ENCODE results near the gene ANKAR. TPM values are rescaled to one million over a fixed set of nuclear protein-coding genes. Genes with fewer than 3 reads are reported as not detected.

Gene ANKAR
- total RNA-seq, 1 experiment from 2014 or later: 0.84 TPM

- BruUV-seq (replicated peaks): no TSS peak
- no peak overlapping the region for H3K4me2 ChIP-seq (ENCODE audit: low read length)
- H3K9me3 ChIP-seq (ENCODE audit: control insufficient read depth in 1 of 2, insufficient read depth in 1 of 2, low read depth in 1 of 2, low read length in 2 of 2): no peaks in the 10 kb centered on the region
- TF ChIP-seq MAX (IDR thresholded peaks at IDR 0.05) (no peak), FOSL1 (IDR thresholded peaks at IDR 0.05; ENCODE audit: low read depth) (no peak), CTCF (IDR thresholded peaks at IDR 0.05 in 2 of 3, conservative IDR thresholded peaks at IDR 0.05 in 1 of 3; ENCODE audit: borderline replicate concordance in 1 of 3, insufficient read depth in 1 of 3, low read depth in 2 of 3, low read length in 2 of 3) (no peak), EZH2phosphoT487 (IDR thresholded peaks at IDR 0.05; ENCODE audit: borderline replicate concordance) (no peak), POLR2AphosphoS5 (IDR thresholded peaks at IDR 0.05; ENCODE audit: low read depth, low read length) (no peak), ELF1 (IDR thresholded peaks at IDR 0.05; ENCODE audit: borderline replicate concordance, low read depth) (no peak), EZH2 (IDR thresholded peaks at IDR 0.05) (no peak), SIN3A (IDR thresholded peaks at IDR 0.05; ENCODE audit: low read depth) (no peak), CEBPB (IDR thresholded peaks at IDR 0.05; ENCODE audit: low read depth) (no peak), ZNF274 (IDR thresholded peaks at IDR 0.05; ENCODE audit: low read depth, low read length) (no peak), POLR2A (IDR thresholded peaks at IDR 0.05; ENCODE audit: borderline replicate concordance, extremely low read depth, insufficient read depth, insufficient read length) (no peak), ZBTB33 (IDR thresholded peaks at IDR 0.05; ENCODE audit: extremely low read depth, insufficient replicate concordance, low read length) (no peak), JUND (IDR thresholded peaks at IDR 0.05) (no peak), ZFX (IDR thresholded peaks at IDR 0.05) (no peak), TCF7L2 (IDR thresholded peaks at IDR 0.05; ENCODE audit: borderline replicate concordance, extremely low read depth, insufficient read depth, insufficient read length) (no peak)
- TF ChIP-seq, protein P1, sequence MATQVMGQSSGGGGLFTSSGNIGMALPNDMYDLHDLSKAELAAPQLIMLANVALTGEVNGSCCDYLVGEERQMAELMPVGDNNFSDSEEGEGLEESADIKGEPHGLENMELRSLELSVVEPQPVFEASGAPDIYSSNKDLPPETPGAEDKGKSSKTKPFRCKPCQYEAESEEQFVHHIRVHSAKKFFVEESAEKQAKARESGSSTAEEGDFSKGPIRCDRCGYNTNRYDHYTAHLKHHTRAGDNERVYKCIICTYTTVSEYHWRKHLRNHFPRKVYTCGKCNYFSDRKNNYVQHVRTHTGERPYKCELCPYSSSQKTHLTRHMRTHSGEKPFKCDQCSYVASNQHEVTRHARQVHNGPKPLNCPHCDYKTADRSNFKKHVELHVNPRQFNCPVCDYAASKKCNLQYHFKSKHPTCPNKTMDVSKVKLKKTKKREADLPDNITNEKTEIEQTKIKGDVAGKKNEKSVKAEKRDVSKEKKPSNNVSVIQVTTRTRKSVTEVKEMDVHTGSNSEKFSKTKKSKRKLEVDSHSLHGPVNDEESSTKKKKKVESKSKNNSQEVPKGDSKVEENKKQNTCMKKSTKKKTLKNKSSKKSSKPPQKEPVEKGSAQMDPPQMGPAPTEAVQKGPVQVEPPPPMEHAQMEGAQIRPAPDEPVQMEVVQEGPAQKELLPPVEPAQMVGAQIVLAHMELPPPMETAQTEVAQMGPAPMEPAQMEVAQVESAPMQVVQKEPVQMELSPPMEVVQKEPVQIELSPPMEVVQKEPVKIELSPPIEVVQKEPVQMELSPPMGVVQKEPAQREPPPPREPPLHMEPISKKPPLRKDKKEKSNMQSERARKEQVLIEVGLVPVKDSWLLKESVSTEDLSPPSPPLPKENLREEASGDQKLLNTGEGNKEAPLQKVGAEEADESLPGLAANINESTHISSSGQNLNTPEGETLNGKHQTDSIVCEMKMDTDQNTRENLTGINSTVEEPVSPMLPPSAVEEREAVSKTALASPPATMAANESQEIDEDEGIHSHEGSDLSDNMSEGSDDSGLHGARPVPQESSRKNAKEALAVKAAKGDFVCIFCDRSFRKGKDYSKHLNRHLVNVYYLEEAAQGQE (IDR thresholded peaks at IDR 0.05; ENCODE audit: low read depth): no peak
- TF ChIP-seq, protein P2, sequence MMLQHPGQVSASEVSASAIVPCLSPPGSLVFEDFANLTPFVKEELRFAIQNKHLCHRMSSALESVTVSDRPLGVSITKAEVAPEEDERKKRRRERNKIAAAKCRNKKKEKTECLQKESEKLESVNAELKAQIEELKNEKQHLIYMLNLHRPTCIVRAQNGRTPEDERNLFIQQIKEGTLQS (IDR thresholded peaks at IDR 0.05): no peak
- peaks cover 2% of the 10 kb centered on the region; the same call in 1 of the 2 replicates for H3K9me2 ChIP-seq (ENCODE audit: insufficient read depth)
- ChIA-PET CTCF (no interaction called here), RAD21 (ENCODE audit: low non-redundant PET in 1 of 2, low total read pairs in 2 of 2, uncharacterized antibody in 2 of 2, unreplicated experiment in 2 of 2) (no interaction called here), POLR2A (no interaction called here)
- H3K36me3 ChIP-seq (ENCODE audit: control insufficient read depth in 1 of 2, insufficient read depth in 2 of 2, low read length in 2 of 2): peaks cover 13 to 17% of the 10 kb centered on the region in 2 experiments; a peak in 2 of 4 replicates
- ATAC-seq (no peak), DNase-seq (ENCODE audit: low read depth, low spot score) (no peak)
- no peak overlapping the region for H3K27ac ChIP-seq (ENCODE audit: low read depth, low read length)
- no peaks in the 10 kb centered on the region for H4K20me1 ChIP-seq (ENCODE audit: insufficient read depth)
- intact Hi-C loops (cut with micrococcal nuclease): no loop called here
- H3K27me3 ChIP-seq (ENCODE audit: insufficient read depth, low read length): no peaks in the 10 kb centered on the region
- no peak overlapping the region for H2AFZ ChIP-seq (ENCODE audit: low read depth, low read length, poor library complexity, severe bottlenecking)
- peaks cover under 1% of the 10 kb centered on the region; the same call in 1 of the 2 replicates for H3K79me2 ChIP-seq (ENCODE audit: insufficient read depth, low read length)
- H3K4me3 ChIP-seq (replicated peaks in 1 of 2; ENCODE audit: low read depth in 1 of 2, low read length in 2 of 2): no peak overlapping the region
- no peaks in the 10 kb centered on the region for H3K4me1 ChIP-seq (ENCODE audit: control insufficient read depth in 1 of 2, insufficient read depth in 2 of 2, low read length in 2 of 2)
- H3K9ac ChIP-seq (ENCODE audit: low read length): no peak overlapping the region
Measured at GRCh38 chr2:189673661-189674373, 653 bp upstream of the ANKAR start.
